Stromal cell of bone marrow (primary cell): Measurements from ENCODE around the gene FGF19.

Experiments used
- DNase-seq: peaks from one replicate; pipeline ENCODE4 v3.0.0-alpha.2; 2012; ENCODE audit warnings: low read depth

Gene FGF19

DNA sequence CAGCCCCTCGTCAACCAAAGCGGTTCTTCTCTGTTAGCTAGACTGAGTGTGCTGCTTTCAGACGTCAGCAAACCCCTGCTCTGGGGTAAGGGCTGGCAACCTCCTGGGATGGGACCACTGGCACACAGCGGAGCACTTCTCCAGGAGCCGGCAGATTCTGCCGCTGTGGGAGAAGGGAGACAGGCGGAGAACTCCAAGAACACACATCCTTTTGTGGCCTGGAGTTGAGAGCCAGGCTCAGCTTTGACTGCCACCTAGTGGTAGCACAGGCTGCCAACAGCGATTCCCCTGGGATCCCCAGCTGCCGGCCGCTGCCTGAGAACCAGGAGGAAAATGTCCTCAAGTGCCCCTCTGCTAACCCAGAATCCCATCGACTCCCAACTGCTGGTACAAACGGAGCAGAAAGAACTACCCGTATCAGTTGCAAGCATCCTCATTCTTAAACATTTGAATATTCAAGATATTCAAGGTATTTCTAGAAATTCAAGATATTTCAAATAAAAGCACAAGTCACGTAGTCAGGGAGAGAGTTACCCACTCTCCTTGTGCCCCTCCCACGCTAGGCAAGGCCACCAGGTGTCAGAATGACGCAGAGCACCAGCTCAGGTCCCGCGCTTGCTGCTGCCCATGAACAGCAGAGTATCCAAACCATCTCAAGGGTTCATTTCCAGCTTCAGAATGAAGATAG, 33.5 kb downstream of the FGF19 start:
- DNase-seq, result peak; percentile 67

DNA sequence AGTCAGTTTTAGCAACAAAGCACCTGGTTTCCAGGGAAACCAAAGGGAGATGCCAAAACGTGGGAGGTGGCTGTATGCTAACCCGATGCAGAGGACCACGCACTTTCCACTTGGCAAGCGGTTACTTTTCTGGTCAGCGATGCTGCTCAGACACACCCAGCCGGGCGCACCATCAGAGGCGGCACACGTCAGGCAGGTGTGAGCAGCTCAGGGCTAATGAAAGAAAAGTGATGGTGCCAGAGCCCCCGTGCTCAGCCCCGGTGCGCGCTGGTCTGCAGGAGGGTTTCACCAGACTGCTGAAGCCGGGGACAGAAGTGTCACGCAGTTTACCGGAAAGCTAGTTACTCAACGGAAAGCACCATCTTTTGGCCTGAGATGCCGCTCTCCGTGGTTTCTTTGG, 34.3 kb downstream of the FGF19 start:
- no peak for DNase-seq

DNA sequence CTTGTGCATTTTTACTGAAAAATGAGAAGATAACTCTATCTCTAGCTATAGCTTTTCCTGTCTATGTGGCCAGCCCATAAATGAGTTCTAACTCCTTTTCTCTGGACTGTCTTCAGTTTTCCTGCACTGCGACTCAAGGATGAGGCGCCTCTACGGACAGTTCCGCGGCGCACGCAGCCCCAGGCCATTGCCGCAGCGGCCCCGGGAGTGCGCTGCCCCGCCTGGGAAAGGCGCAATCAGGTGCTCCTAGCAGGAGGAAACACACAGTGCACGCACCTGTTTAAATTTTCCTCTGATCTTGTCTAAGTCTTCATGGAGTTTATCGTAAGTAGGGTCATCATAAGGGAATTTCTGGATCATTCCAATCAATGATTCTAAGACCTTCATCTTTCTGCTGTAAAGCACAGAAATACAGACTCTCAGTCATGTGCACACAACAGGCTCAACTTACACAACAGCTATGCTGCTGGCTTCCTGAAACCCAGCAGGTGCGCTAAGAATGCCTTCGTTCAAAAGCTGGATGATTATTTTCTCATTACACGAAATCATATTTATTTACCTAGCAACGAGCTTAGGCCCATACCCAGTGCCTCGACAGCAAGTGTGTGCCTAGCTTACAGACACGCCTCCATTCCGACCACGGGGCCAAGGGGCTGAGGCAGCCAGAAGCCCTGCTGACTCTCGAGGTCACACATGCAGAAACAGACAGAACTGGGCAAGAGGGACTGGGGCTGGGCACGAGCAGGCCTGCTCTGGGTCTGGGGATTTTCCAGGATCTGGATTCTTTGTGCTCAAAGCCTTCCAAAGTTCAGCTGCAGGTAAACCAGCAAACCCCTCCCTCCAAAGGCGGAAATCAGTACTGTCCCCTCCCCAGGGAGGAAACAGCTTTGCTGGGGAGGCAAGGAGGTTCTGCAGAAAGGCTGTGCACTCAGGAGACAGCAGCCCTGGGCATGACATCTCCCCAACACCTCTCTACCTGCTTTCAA, 35.9 kb downstream of the FGF19 start:
- DNase-seq, result no peak

DNA sequence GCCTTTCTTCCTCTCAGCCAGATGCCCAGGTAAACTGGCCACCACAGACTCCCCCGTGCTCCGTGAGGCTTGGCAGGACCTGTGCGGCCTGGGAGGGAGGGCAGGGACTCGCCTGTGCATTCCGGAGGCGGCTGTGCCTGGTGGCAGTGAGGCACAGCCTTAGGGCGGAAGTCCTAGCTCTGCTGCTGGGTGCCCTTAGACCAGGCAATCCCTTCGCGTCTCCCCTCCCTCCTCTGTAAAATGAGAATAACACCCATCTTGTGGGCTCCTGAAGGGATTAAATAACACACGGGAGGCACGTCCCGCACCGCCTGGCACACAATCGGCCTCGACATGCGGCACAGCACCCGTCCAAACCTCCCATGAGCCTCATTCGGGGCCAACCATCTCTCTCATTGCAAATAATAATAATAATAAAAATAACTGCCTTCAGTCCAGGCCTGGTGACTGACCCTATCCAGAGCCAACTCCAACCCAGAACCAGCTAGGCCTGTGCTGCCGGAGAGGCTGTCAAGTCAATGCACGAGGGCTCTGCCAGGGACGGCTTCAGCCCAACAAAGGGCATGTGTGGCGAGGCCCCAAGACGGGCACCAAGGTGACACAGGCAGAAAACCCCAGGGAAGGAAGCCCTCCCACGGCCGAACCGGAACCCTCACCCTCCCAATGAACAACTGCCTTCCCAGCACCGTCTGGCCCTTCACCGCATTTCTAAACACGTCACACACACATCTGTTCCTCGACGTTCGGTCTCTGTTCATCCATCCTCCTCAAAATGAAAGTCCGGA, 36.9 kb downstream of the FGF19 start:
- DNase-seq, result no peak

DNA sequence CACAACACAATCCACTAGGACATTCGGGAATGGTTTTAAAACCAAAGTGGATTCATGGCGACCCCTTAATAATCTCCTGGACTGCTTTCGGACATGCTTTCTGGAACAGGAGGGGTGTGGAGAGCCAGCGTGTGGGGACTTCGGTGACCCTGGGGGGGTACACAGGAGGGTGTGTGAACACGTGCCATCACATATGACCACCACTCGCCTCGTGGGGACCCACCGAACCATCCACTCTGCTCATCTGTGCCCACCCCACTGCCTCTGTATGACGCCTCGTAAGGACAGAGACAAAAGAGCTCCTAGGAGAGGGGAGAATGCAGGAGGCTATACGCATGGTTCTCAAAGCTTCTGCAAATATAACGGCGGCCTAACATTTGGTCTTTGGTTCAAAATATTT, 37.6 kb downstream of the FGF19 start:
- DNase-seq, result no peak

DNA sequence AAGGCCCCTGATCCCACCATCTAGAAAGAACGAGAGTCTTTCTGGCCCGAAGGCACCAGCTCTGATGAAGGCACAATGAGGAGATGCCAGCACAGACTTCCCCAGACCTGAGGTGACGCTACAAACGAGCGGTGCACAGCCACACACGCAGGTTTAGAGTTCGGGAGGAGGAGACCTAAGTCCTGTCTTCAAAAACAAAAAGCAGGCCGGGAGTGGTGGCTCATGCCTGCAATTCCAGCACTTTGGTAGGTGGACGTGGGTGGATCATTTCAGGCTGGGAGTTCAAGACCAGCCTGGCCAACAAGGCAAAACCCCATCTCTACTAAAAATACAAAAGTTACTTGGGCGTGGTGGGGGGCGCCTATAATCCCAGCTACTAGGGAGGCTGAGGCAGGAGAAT, 38.2 kb downstream of the FGF19 start:
- DNase-seq, result no peak

DNA sequence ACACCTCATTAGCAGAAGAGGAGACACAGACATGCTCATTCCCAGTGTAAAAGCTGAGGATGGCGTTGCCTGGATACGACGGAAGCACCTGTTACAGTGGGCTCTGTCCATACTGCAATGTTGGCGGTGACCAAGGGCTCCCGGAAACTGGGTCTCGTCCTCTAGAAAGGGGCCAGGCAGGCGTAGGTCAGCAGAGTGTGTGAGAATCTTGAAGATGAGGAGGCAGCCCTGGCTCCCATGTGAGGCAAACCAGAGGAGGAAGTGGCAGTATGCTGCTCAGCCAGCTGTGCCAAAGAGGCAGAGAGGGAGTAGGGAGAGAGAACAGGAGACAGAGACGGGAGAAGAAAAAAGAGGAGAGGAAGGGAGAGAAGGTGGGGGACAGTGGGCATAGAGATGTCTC, 38.9 kb downstream of the FGF19 start:
- DNase-seq, result no peak

DNA sequence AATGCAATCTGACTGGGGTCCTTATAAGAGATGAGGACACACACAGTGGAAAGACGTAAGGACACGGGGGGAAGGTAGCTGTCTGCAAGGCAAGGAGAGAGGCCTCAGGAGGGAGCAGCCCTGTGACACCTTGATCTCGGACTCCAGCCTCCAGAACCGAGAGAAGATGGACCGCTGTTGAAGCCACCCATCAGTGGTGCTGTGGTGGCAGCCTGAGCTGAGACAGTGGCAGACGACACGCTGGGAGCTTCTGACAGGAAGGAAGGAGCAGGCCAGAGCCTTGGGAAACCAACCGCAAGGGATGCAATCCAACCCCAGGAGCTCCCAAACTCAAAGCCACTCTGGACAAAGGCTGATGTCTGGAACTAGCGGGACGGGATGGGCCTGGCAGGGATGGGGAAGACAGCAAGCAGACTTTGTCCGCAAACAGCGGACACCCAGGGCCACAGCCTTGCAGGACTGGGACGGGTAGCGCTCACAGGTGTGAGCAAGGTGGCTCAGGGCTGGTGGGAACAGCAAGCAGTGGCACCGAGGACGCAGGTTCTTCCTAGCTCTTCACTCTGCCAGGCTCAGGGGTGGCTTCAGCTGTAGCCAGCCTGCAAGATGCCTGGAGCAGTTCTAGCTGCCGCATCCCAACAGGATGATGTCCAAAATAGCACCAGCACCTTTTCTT, 39.6 kb downstream of the FGF19 start:
- DNase-seq, result no peak

DNA sequence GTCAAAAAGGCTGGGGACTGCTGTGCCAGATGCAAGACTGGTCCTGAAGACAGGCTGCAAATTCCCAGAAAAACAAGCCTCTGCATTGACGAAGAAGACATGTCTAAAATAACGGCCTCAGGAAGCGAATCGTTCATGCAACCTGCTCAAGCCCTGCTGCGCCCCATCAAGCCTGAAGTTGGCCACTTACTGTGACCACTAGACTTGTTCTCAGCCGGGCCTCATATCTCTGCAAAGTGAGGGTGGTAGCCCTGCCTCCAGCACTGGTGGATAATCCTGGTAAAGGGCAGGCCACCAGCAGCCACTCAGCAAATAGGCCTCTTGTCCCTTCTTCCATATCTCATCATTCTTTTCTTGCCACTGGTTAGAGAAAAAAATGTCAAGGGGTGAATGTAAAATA, 40.5 kb downstream of the FGF19 start:
- DNase-seq, result no peak

DNA sequence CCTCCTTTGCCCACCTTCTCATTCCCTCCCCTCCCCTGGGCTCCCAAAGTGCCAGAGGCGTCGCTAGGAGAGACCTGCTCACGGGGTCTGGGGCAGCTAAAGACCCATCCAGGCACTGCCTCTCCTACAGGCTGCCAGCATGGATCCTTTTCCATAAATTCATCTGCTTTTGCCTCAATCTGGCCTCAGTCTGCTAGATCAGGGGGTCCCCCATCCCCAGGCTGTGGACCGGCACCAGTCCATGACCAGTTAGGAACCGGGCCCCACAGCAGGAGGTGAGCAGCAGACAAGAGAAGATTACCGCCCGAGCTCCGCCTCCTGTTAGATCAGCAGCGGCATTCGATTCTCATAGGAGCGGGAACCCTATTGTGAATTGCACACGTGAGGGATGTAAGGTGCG, 41.0 kb downstream of the FGF19 start:
- DNase-seq, result no peak

DNA sequence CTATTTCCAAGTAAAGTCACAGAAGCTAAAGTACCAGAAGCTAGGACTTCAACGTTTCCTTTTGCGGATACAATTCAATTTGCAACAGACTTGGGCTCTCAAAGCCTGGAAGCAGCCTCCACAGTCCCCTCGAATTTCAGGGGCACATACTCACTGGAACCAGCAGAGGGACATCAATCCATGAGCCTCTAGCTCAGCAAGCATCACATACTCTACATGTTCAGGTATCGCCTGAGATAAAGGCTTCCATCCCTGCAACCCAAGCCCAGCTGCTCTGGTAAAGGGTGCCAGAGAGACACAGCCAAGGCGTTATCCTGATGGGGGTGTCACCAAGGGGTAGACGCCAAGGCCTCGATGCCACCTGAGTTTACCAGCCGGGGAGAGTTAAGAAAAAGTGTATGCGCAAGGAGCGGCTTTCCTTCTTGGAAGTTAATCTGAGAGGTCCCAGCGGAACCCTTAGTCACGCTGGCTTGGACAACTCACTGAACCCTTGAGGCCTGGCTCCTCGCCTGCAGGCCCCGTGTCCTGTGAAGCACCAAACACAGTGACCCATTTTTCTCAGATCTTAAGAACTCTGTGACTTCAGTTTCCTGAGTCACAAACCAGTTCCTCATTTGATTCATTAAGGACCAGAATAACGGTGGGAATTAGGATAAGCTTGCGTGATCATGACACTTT, 41.7 kb downstream of the FGF19 start:
- DNase-seq, result peak; percentile 80

DNA sequence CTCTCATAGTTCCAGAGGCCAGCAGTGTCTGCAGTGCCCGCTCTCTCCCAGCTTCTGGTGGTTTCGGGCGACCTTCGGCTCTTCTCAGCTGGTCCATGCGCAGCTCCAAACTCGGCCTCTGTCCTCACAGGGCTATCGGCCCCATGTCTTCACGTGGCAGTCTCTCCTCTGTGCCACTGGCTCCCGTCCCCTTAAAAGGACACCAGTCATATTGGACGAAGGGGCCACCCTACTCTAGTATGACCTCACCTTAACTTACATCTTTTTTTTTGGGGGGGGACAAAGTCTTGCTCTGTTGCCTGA, 42.5 kb downstream of the FGF19 start:
- no peak for DNase-seq

DNA sequence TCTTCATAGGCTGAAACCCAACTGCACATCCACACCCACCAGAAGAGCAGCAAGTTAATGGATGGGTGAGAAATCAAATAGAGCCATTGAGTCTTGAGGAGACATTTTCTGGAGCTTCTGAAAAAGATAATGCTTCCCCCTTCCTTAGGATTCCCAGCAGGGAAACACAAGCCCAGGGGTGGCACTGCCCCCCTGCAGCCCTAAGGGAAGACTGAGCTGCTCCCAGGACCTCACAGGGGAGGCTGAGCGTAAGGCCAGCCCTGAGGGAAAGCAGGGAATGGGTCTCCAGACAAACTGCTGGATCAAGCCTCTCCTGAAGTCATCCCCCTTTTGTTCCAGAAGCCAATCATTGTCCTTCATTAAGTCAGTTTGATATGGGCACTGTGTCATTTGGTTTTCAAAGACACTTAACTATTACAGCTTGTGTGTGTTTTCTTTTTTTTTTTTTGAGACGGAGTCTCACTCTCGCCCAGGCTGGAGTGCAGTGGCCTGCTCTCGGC, 43.8 kb downstream of the FGF19 start:
- DNase-seq, result no peak

DNA sequence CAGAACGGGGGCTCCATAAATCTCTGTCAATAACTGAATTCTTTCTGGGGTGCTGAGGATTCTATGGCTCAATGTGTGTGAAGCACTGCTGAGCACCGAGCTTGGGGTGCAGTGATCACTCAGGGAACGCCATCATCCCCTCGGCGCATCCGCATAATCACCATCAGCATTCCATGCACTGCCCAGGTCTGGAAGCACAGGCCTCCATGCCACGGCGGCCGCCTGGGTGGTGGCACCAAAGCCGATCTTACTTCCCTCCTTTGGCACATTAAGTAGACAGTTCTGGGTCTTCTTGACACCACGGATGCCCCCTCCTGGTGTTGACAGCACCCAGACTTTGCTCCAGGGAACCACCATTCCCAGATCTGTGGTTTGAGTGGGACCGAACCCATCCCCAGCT, 44.2 kb downstream of the FGF19 start:
- DNase-seq, result no peak

DNA sequence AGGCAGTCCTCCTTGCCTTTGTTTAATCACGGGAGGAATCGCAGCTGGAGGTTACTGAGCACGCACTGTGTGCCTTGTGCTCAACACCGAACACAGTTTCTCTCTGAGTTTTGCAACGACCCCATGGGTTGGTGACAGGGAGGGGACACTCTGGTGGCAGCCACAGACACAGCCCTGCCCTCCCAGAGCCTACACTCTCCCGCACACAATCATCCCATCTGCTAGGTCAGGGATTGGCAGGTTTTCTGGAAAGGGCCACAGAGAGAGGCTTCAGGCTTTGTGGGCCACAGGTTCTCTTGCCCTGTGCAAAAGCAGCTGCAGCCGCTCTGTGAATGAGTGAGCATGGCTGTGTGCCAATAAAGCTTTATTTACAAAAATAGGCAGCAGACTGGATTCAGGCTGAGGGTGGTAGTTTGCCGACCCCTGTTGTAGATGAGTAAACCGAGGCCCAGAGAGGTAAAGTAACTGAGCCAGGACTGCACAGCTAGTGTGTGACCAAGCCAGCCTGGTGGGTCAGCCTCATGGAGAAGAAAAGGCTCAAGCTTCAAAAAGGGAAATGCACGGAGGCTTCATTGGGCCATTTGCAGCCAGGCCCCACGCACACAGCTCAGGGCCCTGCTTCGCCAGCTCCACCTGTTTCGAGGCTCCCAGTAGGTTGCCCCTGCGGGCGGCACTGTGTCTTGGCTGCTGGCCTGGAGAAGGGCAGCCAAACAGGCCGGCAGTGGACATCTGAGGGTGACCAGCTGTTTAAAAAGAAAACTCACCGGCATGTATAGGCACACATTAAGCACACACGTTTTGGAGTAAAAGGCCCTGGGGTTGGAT, 45.0 kb downstream of the FGF19 start:
- no peak for DNase-seq

DNA sequence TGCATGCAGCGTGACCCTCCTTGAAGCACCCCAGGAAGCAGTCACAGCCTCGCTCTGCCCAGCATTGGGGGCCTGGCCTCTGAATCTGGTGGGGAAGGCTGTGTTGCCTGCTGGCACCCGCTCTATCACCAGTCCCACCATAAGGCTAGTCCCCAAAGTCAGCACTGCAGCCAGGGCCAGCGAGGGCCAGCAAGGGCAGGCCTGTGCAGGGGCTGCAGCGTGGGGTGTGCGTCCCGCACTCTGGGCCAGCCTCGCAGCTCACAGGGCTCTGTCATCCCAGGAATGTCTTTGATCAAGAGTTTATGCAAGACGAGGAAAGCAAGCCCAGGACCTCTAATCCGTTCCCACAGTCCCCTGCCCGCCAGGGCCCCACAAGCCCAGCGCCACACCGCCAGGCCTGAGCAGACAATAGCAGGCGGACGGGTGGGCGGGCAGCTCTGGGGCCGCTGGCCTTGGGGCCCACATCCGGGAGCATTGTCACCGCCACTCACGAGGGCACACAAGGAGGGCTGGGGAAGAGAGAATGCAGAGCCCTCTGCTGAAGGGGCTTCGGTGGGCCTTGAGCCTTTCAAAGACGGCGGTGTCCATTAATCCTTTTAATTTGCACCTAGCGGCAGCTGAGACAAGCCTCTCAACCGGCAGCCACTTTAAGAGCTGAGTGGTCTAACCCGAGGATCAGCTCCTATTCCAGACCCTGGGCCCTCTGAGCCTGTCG, 45.8 kb downstream of the FGF19 start:
- no peak for DNase-seq

DNA sequence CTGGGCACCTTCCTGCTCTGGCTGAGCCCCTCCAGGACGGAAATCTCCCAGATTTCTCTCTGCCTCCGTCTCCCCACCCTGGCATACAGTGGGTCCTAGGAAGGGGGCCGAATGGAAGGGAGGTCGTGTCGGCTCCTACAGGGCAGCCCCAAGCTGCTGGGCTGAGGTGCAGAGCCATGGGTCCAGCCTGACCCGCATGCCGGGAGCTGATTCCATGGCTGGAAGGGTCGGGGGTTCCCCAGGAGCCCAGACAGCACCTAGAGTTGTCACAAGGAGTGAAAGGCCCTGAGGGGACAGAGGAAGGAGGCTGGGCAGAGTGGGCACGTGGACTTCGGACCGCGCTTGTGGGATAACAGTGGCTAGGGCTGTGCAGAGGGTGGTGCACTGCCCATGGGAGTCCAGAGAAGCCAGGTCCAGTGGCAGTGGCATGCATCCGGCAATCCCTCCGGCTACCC, 46.3 kb downstream of the FGF19 start:
- DNase-seq, result no peak

DNA sequence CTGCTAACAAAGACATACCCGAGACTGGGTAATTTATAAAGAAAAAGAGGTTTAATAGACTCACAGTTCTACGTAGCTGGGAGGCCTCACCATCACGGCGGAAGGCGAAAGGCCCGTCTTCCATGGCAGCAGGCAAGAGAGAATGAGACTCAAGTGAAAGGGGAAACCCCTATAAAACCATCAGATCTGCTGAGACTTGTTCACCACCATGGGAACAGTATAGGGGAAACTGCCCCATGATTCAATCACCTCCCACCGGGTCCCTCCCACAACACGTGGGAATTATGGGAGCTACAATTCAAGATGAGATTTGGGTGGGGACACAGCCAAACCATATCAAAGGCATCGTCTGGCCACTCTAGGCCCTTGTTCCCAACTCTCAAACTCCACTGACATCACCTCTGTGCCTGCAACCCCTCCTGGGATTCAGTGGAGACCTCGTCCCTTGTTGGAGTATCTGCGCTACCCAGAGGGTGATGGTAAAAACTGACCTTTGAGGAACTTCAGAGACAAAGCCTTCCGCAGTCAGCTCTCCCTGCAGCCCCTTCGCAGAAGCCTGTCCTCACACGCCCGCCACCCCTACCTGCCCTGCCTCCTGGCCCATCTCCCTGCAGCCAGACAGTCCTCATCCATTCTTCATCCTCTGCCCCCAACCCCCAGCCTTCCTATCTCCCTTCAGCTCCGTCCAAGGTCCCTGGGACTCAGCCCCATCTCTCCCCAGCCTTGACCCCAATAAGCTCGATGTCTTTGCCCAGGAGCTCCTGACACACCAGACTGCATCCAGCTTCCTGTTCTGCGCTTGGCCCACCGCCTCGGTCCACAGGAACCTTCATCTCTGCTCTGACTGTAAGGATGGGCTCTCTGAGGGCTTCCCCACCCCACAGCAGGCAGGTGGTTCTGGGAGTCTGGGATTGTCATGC, 47.0 kb downstream of the FGF19 start:
- no peak for DNase-seq
